Neuronal stem cell (in vitro differentiated cells): ENCODE measurements around the gene PPP4R3A.
"Not testable (repeated sequence)": the region's sequence is repeated elsewhere in the genome, so short reads cannot be mapped to it uniquely, and the experiment has no call there.

Experiments used
- DNase-seq: peaks from one replicate; pipeline ENCODE4 v3.0.0-alpha.2; 2013; ENCODE audit warnings: low spot score
- H2AFZ ChIP-seq: one replicate; pipeline ENCODE4 v1.6.1; 2013; ENCODE audit warnings: mild to moderate bottlenecking, low read length, inconsistent platforms
- H2AK5ac ChIP-seq: 2 replicates; pipeline ENCODE4 v1.6.1; 2013; ENCODE audit warnings: low read depth, mild to moderate bottlenecking, inconsistent platforms, low read length, moderate library complexity, mixed read lengths
- H2BK120ac ChIP-seq: 2 replicates; pipeline ENCODE4 v1.6.1; 2013; ENCODE audit warnings: low read depth, mild to moderate bottlenecking, inconsistent platforms, low read length, moderate library complexity, mixed read lengths
- H2BK12ac ChIP-seq: one replicate; pipeline ENCODE4 v1.6.1; 2013; ENCODE audit warnings: low read length, inconsistent platforms
- H2BK15ac ChIP-seq: 2 replicates; pipeline ENCODE4 v1.6.1; 2013; ENCODE audit warnings: mild to moderate bottlenecking, low read length, inconsistent platforms, mixed read lengths
- H2BK5ac ChIP-seq: one replicate; pipeline ENCODE4 v1.6.1; 2013; ENCODE audit warnings: inconsistent platforms, mild to moderate bottlenecking, low read length, moderate library complexity
- H3K14ac ChIP-seq: one replicate; pipeline ENCODE4 v1.6.1; 2013; ENCODE audit warnings: low read length, inconsistent platforms
- H3K18ac ChIP-seq: 2 replicates; pipeline ENCODE4 v1.6.1; 2013; ENCODE audit warnings: low read length, inconsistent platforms
- H3K23ac ChIP-seq: 2 replicates; pipeline ENCODE4 v1.6.1; 2013; ENCODE audit warnings: low read depth, mild to moderate bottlenecking, mixed read lengths, low read length, inconsistent platforms; ENCODE audit not compliant: poor library complexity
- H3K27ac ChIP-seq: replicated peaks from 3 replicates; pipeline ENCODE4 v1.5.1; 2013; ENCODE audit warnings: low read length, inconsistent platforms
- H3K27me3 ChIP-seq, 3 experiments: 2 replicates each; pipeline ENCODE4 v1.6.1; 2013; ENCODE audit warnings: low read length in 3 of 3, mild to moderate bottlenecking in 2 of 3, inconsistent platforms in 1 of 3, low read depth in 1 of 3, mixed read lengths in 1 of 3, moderate library complexity in 1 of 3; ENCODE audit not compliant: control insufficient read depth in 3 of 3, insufficient read depth in 3 of 3
- H3K36me3 ChIP-seq, 2 donors: replicated peaks in 1 of 2; 2 replicates each; pipeline ENCODE4 v1.6.1; 2013; ENCODE audit warnings: low read length in 2 of 2; ENCODE audit not compliant: control insufficient read depth in 2 of 2, insufficient read depth in 2 of 2
- H3K4ac ChIP-seq: 2 replicates; pipeline ENCODE4 v1.6.1; 2013; ENCODE audit warnings: inconsistent platforms, mild to moderate bottlenecking, low read length, moderate library complexity
- H3K4me1 ChIP-seq, 2 donors: 1 replicate in 1 of 2; 2 replicates in 1 of 2; pipeline ENCODE4 v1.6.1; 2013; ENCODE audit warnings: low read length in 2 of 2, low read depth in 1 of 2; ENCODE audit not compliant: control insufficient read depth in 2 of 2, insufficient read depth in 1 of 2
- H3K4me2 ChIP-seq: one replicate; pipeline ENCODE4 v1.6.1; 2013; ENCODE audit warnings: mild to moderate bottlenecking, low read length, inconsistent platforms; ENCODE audit not compliant: insufficient read depth, poor library complexity, severe bottlenecking
- H3K4me3 ChIP-seq, 2 donors: 2 replicates each; pipeline ENCODE4 v1.5.1; 2013; ENCODE audit warnings: low read length in 2 of 2, mild to moderate bottlenecking in 2 of 2, inconsistent platforms in 1 of 2, moderate library complexity in 1 of 2
- H3K79me1 ChIP-seq: one replicate; pipeline ENCODE4 v1.6.1; 2013; ENCODE audit warnings: low read depth, mild to moderate bottlenecking, inconsistent platforms, low read length, moderate library complexity
- H3K9ac ChIP-seq: one replicate; pipeline ENCODE4 v1.6.1; 2013; ENCODE audit warnings: mild to moderate bottlenecking, low read depth, low read length, inconsistent platforms; ENCODE audit not compliant: poor library complexity
- H3K9me3 ChIP-seq, 2 donors: replicated peaks in 1 of 2; 2 replicates each; pipeline versions ENCODE3 to v1.6.1; 2013; ENCODE audit warnings: low read length in 2 of 2, mild to moderate bottlenecking in 2 of 2, inconsistent platforms in 1 of 2, low read depth in 1 of 2, mixed read lengths in 1 of 2, moderate library complexity in 1 of 2; ENCODE audit not compliant: control insufficient read depth in 2 of 2, insufficient read depth in 1 of 2
- H4K8ac ChIP-seq: one replicate; pipeline ENCODE4 v1.6.1; 2013; ENCODE audit warnings: low read depth, mild to moderate bottlenecking, inconsistent platforms, low read length, moderate library complexity
- H4K91ac ChIP-seq: one replicate; pipeline ENCODE4 v1.6.1; 2013; ENCODE audit warnings: low read length, low read depth, mild to moderate bottlenecking, inconsistent platforms; ENCODE audit not compliant: poor library complexity
- WGBS, 2 donors: extraction: QIAGEN DNeasy Blood & Tissue Kit; methylation state at CpG; one replicate each; pipeline ENCODE4 v1.1.7; 2013; ENCODE audit warnings: missing lambda C conversion rate in 2 of 2, mixed read lengths in 1 of 2; ENCODE audit not compliant: insufficient read length in 2 of 2, insufficient replicate concordance in 1 of 2; ENCODE audit errors: extremely low coverage in 2 of 2; 5-methylcytosine and 5-hydroxymethylcytosine counted together

PPP4R3A gene

DNA sequence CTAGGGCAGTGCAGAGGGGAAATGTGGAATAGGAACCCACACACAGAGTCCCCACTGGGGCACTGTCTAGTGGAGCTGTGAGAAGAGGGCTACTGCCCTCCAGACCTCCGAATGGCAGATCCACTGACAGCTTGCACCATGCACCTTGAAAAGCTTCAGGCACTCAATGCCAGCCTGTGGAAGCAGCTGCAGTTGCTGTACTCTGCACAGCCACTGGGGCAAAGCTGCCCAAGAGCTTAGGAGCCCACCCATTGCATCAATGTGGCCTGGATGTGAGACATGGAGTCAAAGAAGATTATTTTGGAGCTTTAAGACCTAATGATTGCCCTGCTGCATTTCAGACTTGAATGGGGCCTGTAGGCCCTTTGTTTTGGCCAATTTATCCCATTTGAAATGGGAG, 70.8 kb downstream of the PPP4R3A start:
- H3K9me3 ChIP-seq, result peaks cover 5 to 11% of the 10 kb centered on the region in 2 donors
- no peak overlapping the region for H2AFZ ChIP-seq
- no peak overlapping the region for H2BK12ac ChIP-seq
- no peak overlapping the region for H2BK15ac ChIP-seq
- WGBS, 2 donors, result no CpG with 5 or more reads among the region's 1 CpG
- H3K18ac ChIP-seq, result no peak overlapping the region
- no peak overlapping the region for H3K9ac ChIP-seq
- no peaks in the 10 kb centered on the region for H3K27me3 ChIP-seq
- no peaks in the 10 kb centered on the region for H3K4me1 ChIP-seq
- no peak overlapping the region for H3K23ac ChIP-seq
- no peak overlapping the region for H3K27ac ChIP-seq
- no peaks in the 10 kb centered on the region for H3K79me1 ChIP-seq
- no peak overlapping the region for H3K14ac ChIP-seq
- no peak for DNase-seq
- no peak overlapping the region for H4K8ac ChIP-seq
- H3K4ac ChIP-seq, result no peak overlapping the region
- H3K4me2 ChIP-seq, result no peak overlapping the region
- H2BK5ac ChIP-seq, result no peak overlapping the region
- no peak overlapping the region for H3K4me3 ChIP-seq
- no peaks in the 10 kb centered on the region for H3K36me3 ChIP-seq
- H2BK120ac ChIP-seq, result no peak overlapping the region
- no peak overlapping the region for H4K91ac ChIP-seq
- no peak overlapping the region for H2AK5ac ChIP-seq

- no peak overlapping the region for H4K8ac ChIP-seq
- no peak overlapping the region for H2BK120ac ChIP-seq
- H3K4ac ChIP-seq, result no peak overlapping the region
- H3K36me3 ChIP-seq, result no peaks in the 10 kb centered on the region
- no peak overlapping the region for H2BK12ac ChIP-seq
- H4K91ac ChIP-seq, result no peak overlapping the region
- H3K9me3 ChIP-seq, result peaks cover 5 to 11% of the 10 kb centered on the region in 2 donors
- no peaks in the 10 kb centered on the region for H3K27me3 ChIP-seq
- H3K9ac ChIP-seq, result no peak overlapping the region
- H3K4me3 ChIP-seq, result no peak overlapping the region
- no peak overlapping the region for H3K14ac ChIP-seq
- H2AFZ ChIP-seq, result no peak overlapping the region
- no peak overlapping the region for H3K27ac ChIP-seq
- no peaks in the 10 kb centered on the region for H3K4me1 ChIP-seq
- H2AK5ac ChIP-seq, result no peak overlapping the region
- no peak overlapping the region for H3K4me2 ChIP-seq
- no peak overlapping the region for H2BK5ac ChIP-seq
- no peaks in the 10 kb centered on the region for H3K79me1 ChIP-seq
- no peak overlapping the region for H3K23ac ChIP-seq
- no peak overlapping the region for H3K18ac ChIP-seq
- no peak for DNase-seq
- H2BK15ac ChIP-seq, result no peak overlapping the region
These were observed 71.3 kb downstream of the PPP4R3A start for GRCh38 chr14:91438845-91439244.

DNA sequence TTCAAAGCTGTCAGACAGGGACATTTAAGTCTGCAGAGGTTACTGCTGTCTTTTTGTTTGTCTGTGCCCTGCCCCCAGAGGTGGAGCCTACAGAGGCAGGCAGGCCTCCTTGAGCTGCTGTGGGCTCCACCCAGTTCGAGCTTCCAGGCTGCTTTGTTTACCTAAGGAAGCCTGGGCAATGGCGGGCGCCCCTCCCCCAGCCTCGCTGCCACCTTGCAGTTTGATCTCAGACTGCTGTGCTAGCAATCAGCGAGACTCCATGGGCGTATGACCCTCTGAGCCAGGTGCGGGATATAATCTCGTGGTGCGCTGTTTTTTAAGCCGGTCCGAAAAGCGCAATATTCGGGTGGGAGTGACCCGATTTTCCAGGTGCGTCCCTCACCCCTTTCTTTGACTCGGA, 73.8 kb downstream of the PPP4R3A start:
- H3K9me3 ChIP-seq, result peaks cover 5 to 11% of the 10 kb centered on the region in 2 donors
- H3K4me2 ChIP-seq, H3K9ac ChIP-seq, H3K27ac ChIP-seq, H2AFZ ChIP-seq, H3K23ac ChIP-seq, H2AK5ac ChIP-seq, H4K8ac ChIP-seq, H3K79me1 ChIP-seq, DNase-seq, H3K18ac ChIP-seq, H3K36me3 ChIP-seq, H3K4me3 ChIP-seq, H3K4ac ChIP-seq, H2BK120ac ChIP-seq, H4K91ac ChIP-seq, H3K14ac ChIP-seq, H3K4me1 ChIP-seq, H2BK12ac ChIP-seq, H2BK5ac ChIP-seq, H2BK15ac ChIP-seq, H3K27me3 ChIP-seq: not testable (repeated sequence)
- WGBS, 2 donors, result no CpG with 5 or more reads among the region's 16 CpGs

- no peak overlapping the region for H3K23ac ChIP-seq
- WGBS, 2 donors, result no CpG with 5 or more reads among the region's 3 CpGs
- H4K91ac ChIP-seq, result no peak overlapping the region
- H3K4me3 ChIP-seq, result no peak overlapping the region
- no peak overlapping the region for H3K9ac ChIP-seq
- H2AK5ac ChIP-seq, result no peak overlapping the region
- H2BK5ac ChIP-seq, result no peak overlapping the region
- H2BK120ac ChIP-seq, result no peak overlapping the region
- H2AFZ ChIP-seq, result no peak overlapping the region
- no peaks in the 10 kb centered on the region for H3K79me1 ChIP-seq
- no peak overlapping the region for H3K18ac ChIP-seq
- no peak overlapping the region for H2BK15ac ChIP-seq
- no peak overlapping the region for H3K27ac ChIP-seq
- no peak overlapping the region for H3K4me2 ChIP-seq
- no peak overlapping the region for H2BK12ac ChIP-seq
- no peaks in the 10 kb centered on the region for H3K27me3 ChIP-seq
- peaks cover 0 to 1% of the 10 kb centered on the region in 2 donors for H3K9me3 ChIP-seq
- no peaks in the 10 kb centered on the region for H3K4me1 ChIP-seq
- no peak overlapping the region for H3K4ac ChIP-seq
- DNase-seq, result no peak
- H3K36me3 ChIP-seq, result no peaks in the 10 kb centered on the region
- H3K14ac ChIP-seq, result no peak overlapping the region
- H4K8ac ChIP-seq, result no peak overlapping the region
These were observed 80.7 kb downstream of the PPP4R3A start for GRCh38 chr14:91429385-91429784.
